SK-N-MC (cell line): ENCODE data around the gene PDCD1LG2.

ENCODE experiments used
- EZH2 ChIP-seq: fragments of 200-600 bp; sonication (generic); IDR thresholded peaks from one replicate; pipeline ENCODE4 v1.6.1; 2017; ENCODE audit warnings: antibody characterized with exemption
- FOXP2 ChIP-seq: optimal IDR thresholded peaks from 2 replicates; pipeline ENCODE3; 2011; ENCODE audit warnings: mild to moderate bottlenecking, moderate library complexity; ENCODE audit not compliant: insufficient read depth; ENCODE audit errors: extremely low read length, control extremely low read depth
- POLR2AphosphoS5 ChIP-seq: IDR thresholded peaks from 2 replicates; pipeline ENCODE4 v1.6.1; 2012; ENCODE audit warnings: mild to moderate bottlenecking, low read depth, low read length, borderline replicate concordance

DNA sequence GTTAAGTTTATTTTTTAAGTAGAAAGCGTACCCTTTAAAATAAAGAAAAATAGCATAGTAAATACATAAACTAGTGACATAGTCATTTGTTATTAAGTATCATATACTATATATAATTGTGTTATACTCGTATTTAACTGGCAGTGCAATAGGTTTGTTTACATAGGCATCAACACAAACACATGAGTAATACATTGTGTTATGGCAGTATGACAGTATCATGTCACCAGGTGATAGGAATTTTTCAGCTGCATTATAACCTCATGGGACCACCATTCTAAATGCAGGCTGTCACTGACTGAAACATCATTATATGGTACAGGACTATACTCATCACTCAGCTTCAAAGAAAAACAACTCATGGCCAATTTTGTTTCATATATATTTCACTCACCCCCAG, 110.2 kb downstream of the PDCD1LG2 start:
- no peak for TF ChIP-seq EZH2
- TF ChIP-seq POLR2AphosphoS5 = no peak
- TF ChIP-seq FOXP2 = no peak
